HepG2 (cell line): ENCODE results near the gene INHBC. TPM values are rescaled to one million over a fixed set of nuclear protein-coding genes. Genes with fewer than 3 reads are reported as not detected.

Experiments
- ARHGAP35 ChIP-seq: sonication (generic); formaldehyde crosslinking; IDR thresholded peaks from 2 replicates; pipeline ENCODE4 v1.9.0; 2022; ENCODE audit warnings: mild to moderate bottlenecking, inconsistent platforms, moderate library complexity, missing genetic modification reagents, borderline replicate concordance
- CEBPG ChIP-seq: IDR thresholded peaks from 2 replicates; pipeline ENCODE4 v1.6.1; 2016
- HOXA3 ChIP-seq: sonication (generic); formaldehyde crosslinking; IDR thresholded peaks from 2 replicates; pipeline ENCODE4 v1.5.0; 2020; ENCODE audit warnings: missing genetic modification reagents
- LCORL ChIP-seq, 2 experiments: fragments of 450-650 bp in 1 of 2; sonication (generic) in 1 of 2; formaldehyde crosslinking in 1 of 2; IDR thresholded peaks; 2 replicates each; pipeline versions ENCODE4 v1.5.0 to v1.6.1; 2017 to 2020; ENCODE audit warnings: antibody characterized with exemption in 1 of 2, missing genetic modification reagents in 1 of 2
- NBN ChIP-seq: fragments of 450-650 bp; conservative IDR thresholded peaks from 2 replicates; pipeline ENCODE4 v1.6.1; 2017
- NCOR1 ChIP-seq: fragments of 200-600 bp; sonication (generic); IDR thresholded peaks from 2 replicates; pipeline ENCODE4 v1.7.0; 2017; ENCODE audit warnings: antibody characterized with exemption, low read length, borderline replicate concordance
- NR2F2 ChIP-seq: IDR thresholded peaks from 2 replicates; pipeline ENCODE4 v1.6.1; 2012; ENCODE audit warnings: low read depth, inconsistent platforms, borderline replicate concordance
- RAD21 ChIP-seq: fragments of 450-650 bp; formaldehyde crosslinking; IDR thresholded peaks from 2 replicates; pipeline ENCODE4 v1.5.0; 2020; ENCODE audit warnings: mild to moderate bottlenecking
- TBX2 ChIP-seq: sonication (generic); formaldehyde crosslinking; IDR thresholded peaks from 2 replicates; pipeline ENCODE4 v1.5.0; 2020; ENCODE audit warnings: missing genetic modification reagents, mild to moderate bottlenecking, borderline replicate concordance
- ZMYM3 ChIP-seq: sonication (generic); formaldehyde crosslinking; IDR thresholded peaks from 2 replicates; pipeline ENCODE4 v1.5.1; 2020; ENCODE audit warnings: mild to moderate bottlenecking, missing genetic modification reagents
- ZNF660 ChIP-seq: sonication (generic); formaldehyde crosslinking; IDR thresholded peaks from 2 replicates; pipeline ENCODE4 v1.5.1; 2020; ENCODE audit warnings: mild to moderate bottlenecking, low read depth, missing genetic modification reagents, borderline replicate concordance
- ZSCAN25 ChIP-seq: sonication (generic); formaldehyde crosslinking; IDR thresholded peaks from 2 replicates; pipeline ENCODE4 v1.8.0; 2022; ENCODE audit warnings: mild to moderate bottlenecking, missing genetic modification reagents
- polyA plus RNA-seq, 8 experiments: library from polyadenylated mRNA; depleted of rRNA in 3 of 8; stranded (reverse) in 7 of 8; unstranded in 1 of 8; fragments of >200 nt; fragmentation: Illumina TruSeq in 4 of 8; extraction: Trizol in 4 of 8; gene quantifications; 2 replicates each; pipeline versions ENCODE4 v1.2.1 to v1.2.3, GENCODE V29; 2011 to 2016; ENCODE audit warnings: low read depth in 4 of 8, missing spikeins in 1 of 8, mixed read lengths in 1 of 8; ENCODE audit not compliant: insufficient read depth in 1 of 8
- total RNA-seq, 5 experiments: library from RNA; depleted of rRNA; stranded (reverse); fragments of >200 nt; fragmentation: Illumina TruSeq; extraction: Trizol; gene quantifications; 2 replicates each; pipeline ENCODE4 v1.2.3, GENCODE V29; 2016; ENCODE audit warnings: low read depth in 1 of 5
- TF ChIP-seq, protein P1 (sequence below): sonication (generic); formaldehyde crosslinking; IDR thresholded peaks from one replicate; pipeline ENCODE4 v1.5.1; 2020; ENCODE audit warnings: mild to moderate bottlenecking, missing genetic modification reagents; ENCODE audit errors: not compliant biosample characterization
- TF ChIP-seq, protein P2 (sequence below), 2 experiments: sonication (generic) in 1 of 2; formaldehyde crosslinking in 1 of 2; IDR thresholded peaks; 2 replicates each; pipeline versions ENCODE4 v1.4.0 to v1.6.1; 2018 to 2020; ENCODE audit warnings: missing genetic modification reagents in 2 of 2, borderline replicate concordance in 1 of 2, low read depth in 1 of 2, mild to moderate bottlenecking in 1 of 2, missing biosample characterization in 1 of 2
- TF ChIP-seq, protein P3 (sequence below): IDR thresholded peaks from 2 replicates; pipeline ENCODE4 v1.6.1; 2016; ENCODE audit warnings: control low read depth
- TF ChIP-seq, protein P4 (sequence below): sonication (generic); formaldehyde crosslinking; IDR thresholded peaks from 2 replicates; pipeline ENCODE4 v1.5.1; 2020; ENCODE audit warnings: mild to moderate bottlenecking, moderate library complexity, missing genetic modification reagents

Gene INHBC
- total and polyA plus RNA-seq, 2 of the 13 experiments (the other 11 are each of a cell fraction or from before 2014, with no cell fraction given) = 1.8 to 13.8 TPM

DNA sequence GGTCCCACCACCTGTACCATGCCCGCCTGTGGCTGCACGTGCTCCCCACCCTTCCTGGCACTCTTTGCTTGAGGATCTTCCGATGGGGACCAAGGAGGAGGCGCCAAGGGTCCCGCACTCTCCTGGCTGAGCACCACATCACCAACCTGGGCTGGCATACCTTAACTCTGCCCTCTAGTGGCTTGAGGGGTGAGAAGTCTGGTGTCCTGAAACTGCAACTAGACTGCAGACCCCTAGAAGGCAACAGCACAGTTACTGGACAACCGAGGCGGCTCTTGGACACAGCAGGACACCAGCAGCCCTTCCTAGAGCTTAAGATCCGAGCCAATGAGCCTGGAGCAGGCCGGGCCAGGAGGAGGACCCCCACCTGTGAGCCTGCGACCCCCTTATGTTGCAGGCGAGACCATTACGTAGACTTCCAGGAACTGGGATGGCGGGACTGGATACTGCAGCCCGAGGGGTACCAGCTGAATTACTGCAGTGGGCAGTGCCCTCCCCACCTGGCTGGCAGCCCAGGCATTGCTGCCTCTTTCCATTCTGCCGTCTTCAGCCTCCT is 21.6 kb downstream of the INHBC start (continued):
- TF ChIP-seq, protein P1, sequence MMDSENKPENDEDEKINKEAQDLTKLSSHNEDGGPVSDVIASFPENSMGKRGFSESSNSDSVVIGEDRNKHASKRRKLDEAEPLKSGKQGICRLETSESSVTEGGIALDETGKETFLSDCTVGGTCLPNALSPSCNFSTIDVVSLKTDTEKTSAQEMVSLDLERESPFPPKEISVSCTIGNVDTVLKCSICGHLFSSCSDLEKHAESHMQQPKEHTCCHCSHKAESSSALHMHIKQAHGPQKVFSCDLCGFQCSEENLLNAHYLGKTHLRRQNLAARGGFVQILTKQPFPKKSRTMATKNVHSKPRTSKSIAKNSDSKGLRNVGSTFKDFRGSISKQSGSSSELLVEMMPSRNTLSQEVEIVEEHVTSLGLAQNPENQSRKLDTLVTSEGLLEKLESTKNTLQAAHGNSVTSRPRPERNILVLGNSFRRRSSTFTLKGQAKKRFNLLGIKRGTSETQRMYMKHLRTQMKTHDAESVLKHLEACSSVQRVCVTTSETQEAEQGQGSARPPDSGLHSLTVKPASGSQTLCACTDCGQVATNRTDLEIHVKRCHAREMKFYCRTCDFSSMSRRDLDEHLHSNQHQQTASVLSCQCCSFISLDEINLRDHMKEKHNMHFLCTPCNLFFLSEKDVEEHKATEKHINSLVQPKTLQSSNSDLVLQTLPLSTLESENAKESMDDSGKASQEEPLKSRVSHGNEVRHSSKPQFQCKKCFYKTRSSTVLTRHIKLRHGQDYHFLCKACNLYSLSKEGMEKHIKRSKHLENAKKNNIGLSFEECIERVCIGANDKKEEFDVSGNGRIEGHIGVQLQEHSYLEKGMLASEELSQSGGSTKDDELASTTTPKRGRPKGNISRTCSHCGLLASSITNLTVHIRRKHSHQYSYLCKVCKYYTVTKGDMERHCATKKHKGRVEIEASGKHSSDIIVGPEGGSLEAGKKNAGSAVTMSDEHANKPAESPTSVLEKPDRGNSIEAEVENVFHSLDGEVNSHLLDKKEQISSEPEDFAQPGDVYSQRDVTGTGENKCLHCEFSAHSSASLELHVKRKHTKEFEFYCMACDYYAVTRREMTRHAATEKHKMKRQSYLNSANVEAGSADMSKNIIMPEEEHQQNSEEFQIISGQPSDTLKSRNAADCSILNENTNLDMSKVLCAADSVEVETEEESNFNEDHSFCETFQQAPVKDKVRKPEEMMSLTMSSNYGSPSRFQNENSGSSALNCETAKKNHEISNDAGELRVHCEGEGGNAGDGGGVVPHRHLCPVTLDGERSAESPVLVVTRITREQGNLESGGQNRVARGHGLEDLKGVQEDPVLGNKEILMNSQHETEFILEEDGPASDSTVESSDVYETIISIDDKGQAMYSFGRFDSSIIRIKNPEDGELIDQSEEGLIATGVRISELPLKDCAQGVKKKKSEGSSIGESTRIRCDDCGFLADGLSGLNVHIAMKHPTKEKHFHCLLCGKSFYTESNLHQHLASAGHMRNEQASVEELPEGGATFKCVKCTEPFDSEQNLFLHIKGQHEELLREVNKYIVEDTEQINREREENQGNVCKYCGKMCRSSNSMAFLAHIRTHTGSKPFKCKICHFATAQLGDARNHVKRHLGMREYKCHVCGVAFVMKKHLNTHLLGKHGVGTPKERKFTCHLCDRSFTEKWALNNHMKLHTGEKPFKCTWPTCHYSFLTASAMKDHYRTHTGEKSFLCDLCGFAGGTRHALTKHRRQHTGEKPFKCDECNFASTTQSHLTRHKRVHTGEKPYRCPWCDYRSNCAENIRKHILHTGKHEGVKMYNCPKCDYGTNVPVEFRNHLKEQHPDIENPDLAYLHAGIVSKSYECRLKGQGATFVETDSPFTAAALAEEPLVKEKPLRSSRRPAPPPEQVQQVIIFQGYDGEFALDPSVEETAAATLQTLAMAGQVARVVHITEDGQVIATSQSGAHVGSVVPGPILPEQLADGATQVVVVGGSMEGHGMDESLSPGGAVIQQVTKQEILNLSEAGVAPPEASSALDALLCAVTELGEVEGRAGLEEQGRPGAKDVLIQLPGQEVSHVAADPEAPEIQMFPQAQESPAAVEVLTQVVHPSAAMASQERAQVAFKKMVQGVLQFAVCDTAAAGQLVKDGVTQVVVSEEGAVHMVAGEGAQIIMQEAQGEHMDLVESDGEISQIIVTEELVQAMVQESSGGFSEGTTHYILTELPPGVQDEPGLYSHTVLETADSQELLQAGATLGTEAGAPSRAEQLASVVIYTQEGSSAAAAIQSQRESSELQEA = no peak
- TF ChIP-seq NBN = no peak
- 0 out of 2 replicates have a peak, but pooled peaks have one; percentile 19 for TF ChIP-seq ZSCAN25
- peak; percentile 41; the same call in 1 of the 2 replicates for TF ChIP-seq HOXA3
- TF ChIP-seq, protein P2, sequence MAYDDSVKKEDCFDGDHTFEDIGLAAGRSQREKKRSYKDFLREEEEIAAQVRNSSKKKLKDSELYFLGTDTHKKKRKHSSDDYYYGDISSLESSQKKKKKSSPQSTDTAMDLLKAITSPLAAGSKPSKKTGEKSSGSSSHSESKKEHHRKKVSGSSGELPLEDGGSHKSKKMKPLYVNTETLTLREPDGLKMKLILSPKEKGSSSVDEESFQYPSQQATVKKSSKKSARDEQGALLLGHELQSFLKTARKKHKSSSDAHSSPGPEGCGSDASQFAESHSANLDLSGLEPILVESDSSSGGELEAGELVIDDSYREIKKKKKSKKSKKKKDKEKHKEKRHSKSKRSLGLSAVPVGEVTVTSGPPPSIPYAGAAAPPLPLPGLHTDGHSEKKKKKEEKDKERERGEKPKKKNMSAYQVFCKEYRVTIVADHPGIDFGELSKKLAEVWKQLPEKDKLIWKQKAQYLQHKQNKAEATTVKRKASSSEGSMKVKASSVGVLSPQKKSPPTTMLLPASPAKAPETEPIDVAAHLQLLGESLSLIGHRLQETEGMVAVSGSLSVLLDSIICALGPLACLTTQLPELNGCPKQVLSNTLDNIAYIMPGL (CRISPR knock-in tag; IDR thresholded peaks at IDR 0.05; ENCODE audit: borderline replicate concordance in 1 of 2, low read depth in 1 of 2) = peak; percentile 82 to 91
- no peak for TF ChIP-seq ZMYM3 (CRISPR knock-in tag)
- TF ChIP-seq NCOR1 = no peak
- TF ChIP-seq RAD21 = peak; percentile 50; the same call in 1 of the 2 replicates
- TF ChIP-seq NR2F2 = no peak
- TF ChIP-seq LCORL (IDR thresholded peaks at IDR 0.05) = no peak
- peak; percentile 75 for TF ChIP-seq LCORL (CRISPR knock-in tag; IDR thresholded peaks at IDR 0.05)
- TF ChIP-seq CEBPG (CRISPR knock-in tag) = 0 out of 2 replicates have a peak, but pooled peaks have one; percentile 9
- TF ChIP-seq, protein P3, sequence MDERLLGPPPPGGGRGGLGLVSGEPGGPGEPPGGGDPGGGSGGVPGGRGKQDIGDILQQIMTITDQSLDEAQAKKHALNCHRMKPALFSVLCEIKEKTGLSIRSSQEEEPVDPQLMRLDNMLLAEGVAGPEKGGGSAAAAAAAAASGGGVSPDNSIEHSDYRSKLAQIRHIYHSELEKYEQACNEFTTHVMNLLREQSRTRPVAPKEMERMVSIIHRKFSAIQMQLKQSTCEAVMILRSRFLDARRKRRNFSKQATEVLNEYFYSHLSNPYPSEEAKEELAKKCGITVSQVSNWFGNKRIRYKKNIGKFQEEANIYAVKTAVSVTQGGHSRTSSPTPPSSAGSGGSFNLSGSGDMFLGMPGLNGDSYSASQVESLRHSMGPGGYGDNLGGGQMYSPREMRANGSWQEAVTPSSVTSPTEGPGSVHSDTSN = no peak
- TF ChIP-seq ARHGAP35 (CRISPR knock-in tag) = no peak
- TF ChIP-seq ZNF660 (CRISPR knock-in tag) = no peak
- TF ChIP-seq TBX2 (CRISPR knock-in tag) = 0 out of 2 replicates have a peak, but pooled peaks have one; percentile 20
- TF ChIP-seq, protein P4, sequence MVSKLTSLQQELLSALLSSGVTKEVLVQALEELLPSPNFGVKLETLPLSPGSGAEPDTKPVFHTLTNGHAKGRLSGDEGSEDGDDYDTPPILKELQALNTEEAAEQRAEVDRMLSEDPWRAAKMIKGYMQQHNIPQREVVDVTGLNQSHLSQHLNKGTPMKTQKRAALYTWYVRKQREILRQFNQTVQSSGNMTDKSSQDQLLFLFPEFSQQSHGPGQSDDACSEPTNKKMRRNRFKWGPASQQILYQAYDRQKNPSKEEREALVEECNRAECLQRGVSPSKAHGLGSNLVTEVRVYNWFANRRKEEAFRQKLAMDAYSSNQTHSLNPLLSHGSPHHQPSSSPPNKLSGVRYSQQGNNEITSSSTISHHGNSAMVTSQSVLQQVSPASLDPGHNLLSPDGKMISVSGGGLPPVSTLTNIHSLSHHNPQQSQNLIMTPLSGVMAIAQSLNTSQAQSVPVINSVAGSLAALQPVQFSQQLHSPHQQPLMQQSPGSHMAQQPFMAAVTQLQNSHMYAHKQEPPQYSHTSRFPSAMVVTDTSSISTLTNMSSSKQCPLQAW (CRISPR knock-in tag) = 0 out of 2 replicates have a peak, but pooled peaks have one; percentile 1
